Stimulated activated CD8-positive, alpha-beta memory T cell treated with anti-CD3 and anti-CD28 coated beads, Interleukin-4, amount 100 ng/mL, for 24 hours (primary cell): ENCODE results near the gene SLC35F3.

Experiments
- DNase-seq: peaks from one replicate; pipeline ENCODE4 v3.0.0-alpha.2; 2020; ENCODE audit warnings: low read depth

The SLC35F3 gene

DNA sequence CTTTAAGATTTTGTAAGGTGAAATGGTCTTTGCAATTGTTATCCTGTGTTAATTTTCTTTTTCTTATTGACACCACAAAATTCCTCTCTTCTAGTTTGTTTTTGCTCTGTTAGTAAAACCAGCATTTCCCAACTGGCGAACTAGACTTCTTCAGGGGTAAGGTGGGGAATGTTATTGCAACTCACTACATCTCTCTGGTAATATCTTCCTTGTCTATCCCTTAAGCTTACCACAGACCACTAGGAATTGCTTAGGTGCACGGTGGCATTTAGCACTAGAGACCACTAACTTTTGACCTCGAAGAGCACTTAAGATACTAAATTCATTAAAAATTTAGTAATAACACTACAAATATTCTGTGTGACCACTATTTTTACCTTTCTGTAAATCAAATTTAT is 464.6 kb downstream of the SLC35F3 start:
- DNase-seq = no peak

- DNase-seq = no peak
Measured at GRCh38 chr1:234369784-234370183, 465.3 kb downstream of the SLC35F3 start.

- no peak for DNase-seq
Measured at GRCh38 chr1:234371414-234371813, 466.9 kb downstream of the SLC35F3 start.

- no peak for DNase-seq
Measured at GRCh38 chr1:234372011-234372757, 467.7 kb downstream of the SLC35F3 start.

- DNase-seq = peak; percentile 87
Measured at GRCh38 chr1:234373064-234373958, 468.8 kb downstream of the SLC35F3 start, which contains the start of gene COA6. COA6 (plus strand) TSS chr1:234373456; CDS start chr1:234373467, 11 bp downstream.

DNA sequence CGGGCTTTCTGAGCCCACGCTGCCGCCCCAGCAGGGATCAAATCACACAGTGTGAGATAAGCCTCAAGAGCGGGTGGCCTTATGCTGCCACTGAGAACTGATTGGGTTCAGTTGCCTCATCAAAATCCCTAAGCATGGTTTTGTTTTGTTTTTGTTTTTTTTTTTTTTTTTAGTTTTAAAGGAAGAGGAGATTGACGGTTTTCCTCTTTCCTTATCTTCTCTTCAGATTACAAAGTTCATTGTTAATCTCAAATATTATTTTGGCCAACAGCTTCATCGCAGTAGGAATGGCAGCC is 469.4 kb downstream of the SLC35F3 start:
- DNase-seq = no peak
